Esophagus muscularis mucosa (tissue), 4 donors: ENCODE results near the gene SH3RF3. TPM values are rescaled to one million over a fixed set of nuclear protein-coding genes. Genes with fewer than 3 reads are reported as not detected.
"Not testable (repeated sequence)": the region's sequence is repeated elsewhere in the genome, so short reads cannot be mapped to it uniquely, and the experiment has no call there.

Source experiments
- DNase-seq: peaks from one replicate; pipeline ENCODE4 v3.0.0-alpha.2; 2017; ENCODE audit errors: extremely low spot score
- H3K27ac ChIP-seq, 4 donors: fragments of 200-600 bp; sonication (generic); replicated peaks in 1 of 4; 1 replicate in 3 of 4; 2 replicates in 1 of 4; pipeline ENCODE4 v1.5.1; 2016 to 2019; ENCODE audit warnings: mild to moderate bottlenecking in 1 of 4
- H3K27me3 ChIP-seq, 4 donors: fragments of 200-600 bp; sonication (generic); one replicate each; pipeline versions ENCODE4 v1.5.1 to v1.6.0; 2016 to 2019
- H3K36me3 ChIP-seq, 4 donors: fragments of 200-600 bp; sonication (generic); one replicate each; pipeline ENCODE4 v1.5.1; 2016 to 2019
- H3K4me1 ChIP-seq, 4 donors: fragments of 200-600 bp; sonication (generic); one replicate each; pipeline ENCODE4 v1.5.1; 2016 to 2019
- H3K4me3 ChIP-seq, 4 donors: fragments of 200-600 bp; sonication (generic); 1 replicate in 2 of 4; 2 replicates in 2 of 4; pipeline ENCODE4 v1.5.1; 2016 to 2019; ENCODE audit warnings: mild to moderate bottlenecking in 4 of 4, moderate library complexity in 1 of 4
- H3K9me3 ChIP-seq, 4 donors: fragments of 200-600 bp; sonication (generic); 1 replicate in 3 of 4; 2 replicates in 1 of 4; pipeline ENCODE4 v1.5.1; 2016 to 2019
- EP300 ChIP-seq: sonication (generic); formaldehyde crosslinking; IDR thresholded peaks from one replicate; pipeline ENCODE4 v1.6.1; 2017; ENCODE audit warnings: antibody characterized with exemption
- POLR2A ChIP-seq: fragments of 450-650 bp; IDR thresholded peaks from one replicate; pipeline ENCODE4 v1.6.1; 2017; ENCODE audit warnings: antibody characterized with exemption, moderate library complexity, mild to moderate bottlenecking, low read depth
- POLR2AphosphoS5 ChIP-seq, 2 donors: sonication (generic); formaldehyde crosslinking; IDR thresholded peaks; one replicate each; pipeline ENCODE4 v1.6.1; 2017; ENCODE audit warnings: antibody characterized with exemption in 2 of 2
- WGBS: methylation state at CpG from one replicate; pipeline ENCODE4 v1.1.5; 2018; 5-methylcytosine and 5-hydroxymethylcytosine counted together
- intact Hi-C: fragments of 100-400 bp; cut with DNase I; formaldehyde crosslinking; loops from one replicate; pipeline ENCODE4 v1.15.1; 2023
- total RNA-seq, 4 donors: library from RNA; depleted of rRNA; stranded (reverse); fragments of >200 nt; gene quantifications; one replicate each; pipeline versions ENCODE4 v1.1.0 to v1.2.1, GENCODE V29; 2016
- TF ChIP-seq, protein P1 (sequence below), 3 experiments: fragments of 200-600 bp in 2 of 3; fragments of 450-650 bp in 1 of 3; sonication (generic) in 2 of 3; IDR thresholded peaks; one replicate each; pipeline ENCODE4 v1.5.1; 2017 to 2019; ENCODE audit warnings: antibody characterized with exemption in 3 of 3, mild to moderate bottlenecking in 2 of 3, moderate library complexity in 1 of 3

Gene SH3RF3
- total RNA-seq, 4 donors from 2014 or later = 6.3 to 17.5 (median 11.3) TPM

DNA sequence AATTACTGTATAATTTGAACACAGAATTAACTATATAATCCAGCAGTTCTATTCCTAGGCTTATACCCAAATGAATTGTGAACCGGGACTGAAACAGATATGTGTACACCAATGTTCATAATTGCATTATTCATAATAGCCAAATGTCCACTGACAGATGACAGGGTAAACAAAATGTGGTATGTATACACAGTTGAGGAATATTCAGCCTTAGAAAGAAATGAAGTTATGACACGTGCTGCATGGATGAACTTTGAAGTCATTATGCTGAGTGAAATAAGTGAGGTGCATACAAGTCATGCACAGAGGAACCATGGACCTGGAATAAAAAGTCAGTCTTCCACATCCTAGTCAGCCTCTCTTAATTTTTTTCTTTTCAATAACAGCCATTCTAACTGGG lies 91.9 kb downstream of the SH3RF3 start:
- Histone ChIP-seq H3K27ac (no peak overlapping the region), H3K9me3 (no peaks in the 10 kb centered on the region), H3K4me3 (no peak overlapping the region), H3K4me1 (peaks cover 16 to 21% (median 19%) of the 10 kb centered on the region in 4 donors), H3K27me3 (no peaks in the 10 kb centered on the region), H3K36me3 (no peaks in the 10 kb centered on the region)
- TF ChIP-seq, protein P1, sequence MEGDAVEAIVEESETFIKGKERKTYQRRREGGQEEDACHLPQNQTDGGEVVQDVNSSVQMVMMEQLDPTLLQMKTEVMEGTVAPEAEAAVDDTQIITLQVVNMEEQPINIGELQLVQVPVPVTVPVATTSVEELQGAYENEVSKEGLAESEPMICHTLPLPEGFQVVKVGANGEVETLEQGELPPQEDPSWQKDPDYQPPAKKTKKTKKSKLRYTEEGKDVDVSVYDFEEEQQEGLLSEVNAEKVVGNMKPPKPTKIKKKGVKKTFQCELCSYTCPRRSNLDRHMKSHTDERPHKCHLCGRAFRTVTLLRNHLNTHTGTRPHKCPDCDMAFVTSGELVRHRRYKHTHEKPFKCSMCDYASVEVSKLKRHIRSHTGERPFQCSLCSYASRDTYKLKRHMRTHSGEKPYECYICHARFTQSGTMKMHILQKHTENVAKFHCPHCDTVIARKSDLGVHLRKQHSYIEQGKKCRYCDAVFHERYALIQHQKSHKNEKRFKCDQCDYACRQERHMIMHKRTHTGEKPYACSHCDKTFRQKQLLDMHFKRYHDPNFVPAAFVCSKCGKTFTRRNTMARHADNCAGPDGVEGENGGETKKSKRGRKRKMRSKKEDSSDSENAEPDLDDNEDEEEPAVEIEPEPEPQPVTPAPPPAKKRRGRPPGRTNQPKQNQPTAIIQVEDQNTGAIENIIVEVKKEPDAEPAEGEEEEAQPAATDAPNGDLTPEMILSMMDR (IDR thresholded peaks at IDR 0.05) = no peak
- TF ChIP-seq EP300 = no peak
- TF ChIP-seq POLR2AphosphoS5 (IDR thresholded peaks at IDR 0.05) = no peak
- TF ChIP-seq POLR2A = no peak
- WGBS = 75% methylated on average over 2 of the region's 2 CpGs
- intact Hi-C loops = no loop called here
- DNase-seq = no peak

DNA sequence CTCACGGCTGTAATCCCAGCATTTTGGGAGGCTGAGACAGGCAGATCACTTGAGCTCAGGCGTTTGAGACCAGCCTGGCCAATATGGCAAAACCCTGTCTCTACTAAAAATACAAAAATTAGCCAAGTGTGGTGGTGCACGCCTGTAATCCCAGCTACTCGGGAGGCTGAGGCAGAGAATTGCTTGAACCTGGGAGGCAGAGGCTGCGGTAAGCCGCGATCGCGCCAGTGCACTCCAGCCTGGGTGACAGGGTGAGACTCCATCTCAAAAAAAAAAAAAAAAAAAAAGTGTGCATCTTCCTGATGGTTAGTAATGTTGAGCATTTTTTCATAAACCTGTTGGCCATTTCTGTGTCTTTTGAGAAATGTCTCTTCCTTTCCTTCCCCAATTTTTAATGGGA lies 92.3 kb downstream of the SH3RF3 start:
- H3K27ac ChIP-seq, H3K36me3 ChIP-seq, DNase-seq, H3K9me3 ChIP-seq, H3K4me3 ChIP-seq, H3K27me3 ChIP-seq, intact Hi-C loops: not testable (repeated sequence)
- WGBS = 98% methylated on average over 9 of the region's 9 CpGs
- H3K4me1 ChIP-seq = peaks cover 16 to 21% (median 19%) of the 10 kb centered on the region in 4 donors

GRCh38 chr2:109222422-109222821 lies 93.4 kb downstream of the SH3RF3 start:
- H3K27ac ChIP-seq = no peak overlapping the region
- H3K36me3 ChIP-seq = no peaks in the 10 kb centered on the region
- H3K9me3 ChIP-seq = no peaks in the 10 kb centered on the region
- H3K4me3 ChIP-seq = no peak overlapping the region
- H3K4me1 ChIP-seq = peaks cover 14 to 18% (median 16%) of the 10 kb centered on the region in 4 donors
- no peaks in the 10 kb centered on the region for H3K27me3 ChIP-seq
- 91% methylated on average over 3 of the region's 3 CpGs for WGBS
- TF ChIP-seq, protein P1 (IDR thresholded peaks at IDR 0.05) = no peak
- TF ChIP-seq EP300 (no peak), POLR2A (no peak), POLR2AphosphoS5 (IDR thresholded peaks at IDR 0.05) (no peak)
- no peak for DNase-seq
- intact Hi-C loops = no loop called here

GRCh38 chr2:109222825-109223471 lies 93.9 kb downstream of the SH3RF3 start:
- Histone ChIP-seq H3K27ac (no peak overlapping the region), H3K4me1 (peaks cover 9 to 12% (median 11%) of the 10 kb centered on the region in 4 donors), H3K36me3 (no peaks in the 10 kb centered on the region), H3K27me3 (no peaks in the 10 kb centered on the region), H3K4me3 (no peak overlapping the region), H3K9me3 (no peaks in the 10 kb centered on the region)
- intact Hi-C loops = no loop called here
- WGBS = 100% methylated on average over 8 of the region's 16 CpGs
- no peak for DNase-seq
- no peak for TF ChIP-seq POLR2A
- TF ChIP-seq POLR2AphosphoS5 (IDR thresholded peaks at IDR 0.05) = no peak
- no peak for TF ChIP-seq EP300
- TF ChIP-seq, protein P1 (IDR thresholded peaks at IDR 0.05) = no peak

- TF ChIP-seq POLR2AphosphoS5 (IDR thresholded peaks at IDR 0.05) = no peak
- TF ChIP-seq, protein P1 (IDR thresholded peaks at IDR 0.05) = no peak
- no peak for TF ChIP-seq POLR2A
- no peak for TF ChIP-seq EP300
- Histone ChIP-seq H3K4me3 (no peak overlapping the region), H3K27me3 (no peaks in the 10 kb centered on the region), H3K9me3 (no peaks in the 10 kb centered on the region), H3K4me1 (peaks cover 4 to 7% (median 6%) of the 10 kb centered on the region in 4 donors), H3K27ac (no peak overlapping the region), H3K36me3 (no peaks in the 10 kb centered on the region)
- 100% methylated on average over 8 of the region's 8 CpGs for WGBS
- no peak for DNase-seq
- intact Hi-C loops = no loop called here
These were observed 94.5 kb downstream of the SH3RF3 start for GRCh38 chr2:109223490-109223889.

DNA sequence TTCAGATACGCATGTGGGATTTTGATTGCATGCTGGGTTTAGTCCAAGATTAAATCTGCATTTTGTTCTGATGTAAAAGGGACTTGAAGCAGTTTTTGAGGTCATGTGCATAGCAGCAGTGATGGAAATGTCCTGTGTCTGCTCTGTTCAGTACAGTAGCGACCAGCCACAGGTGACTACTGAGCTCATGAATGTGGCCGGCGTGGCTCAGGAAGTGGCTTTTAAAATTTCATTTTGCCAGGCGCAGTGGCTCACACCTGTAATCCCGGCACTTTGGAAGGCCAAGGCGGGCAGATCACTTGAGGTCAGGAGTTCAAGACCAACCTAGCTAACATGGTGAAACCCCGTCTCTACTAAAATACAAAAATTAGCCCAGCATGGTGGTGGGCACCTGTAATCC lies 95.3 kb downstream of the SH3RF3 start:
- DNase-seq, H3K4me3 ChIP-seq, H3K27me3 ChIP-seq, H3K9me3 ChIP-seq, H3K4me1 ChIP-seq, intact Hi-C loops, H3K27ac ChIP-seq, H3K36me3 ChIP-seq: not testable (repeated sequence)
- 94% methylated on average over 8 of the region's 8 CpGs for WGBS
